B cell (primary cell): ENCODE results near the gene DAP. TPM values are rescaled to one million over a fixed set of nuclear protein-coding genes. Genes with fewer than 3 reads are reported as not detected.

Experiments
- ATAC-seq: fragments of 200-7000 bp; cut with Tn5 transposase; one replicate; pipeline ENCODE4 v1.10.0; 2021; ENCODE audit warnings: low read depth, mild to moderate bottlenecking, moderate number of reproducible peaks, moderate library complexity
- CTCF ChIA-PET: fragments of 350-600 bp; sonication (Branson Sonifier 250); formaldehyde crosslinking; loops from one replicate; lab custom pipeline; 2021; ENCODE audit warnings: antibody characterized with exemption, inconsistent platforms; lab: Charles Lee
- POLR2A ChIA-PET: fragments of 350-600 bp; sonication (Branson Sonifier 250); formaldehyde crosslinking; loops from one replicate; lab custom pipeline; 2021; ENCODE audit warnings: antibody characterized with exemption; lab: Charles Lee
- DNase-seq: peaks from one replicate; pipeline ENCODE4 v3.0.0; 2013
- H2AFZ ChIP-seq: 2 replicates; pipeline ENCODE4 v1.6.1; 2012; ENCODE audit warnings: mild to moderate bottlenecking, low read depth, low read length; ENCODE audit not compliant: insufficient read depth, poor library complexity, severe bottlenecking
- H3K27ac ChIP-seq, 2 donors: 1 replicate in 1 of 2; 2 replicates in 1 of 2; pipeline ENCODE4 v1.5.1; 2012 to 2013; ENCODE audit warnings: low read length in 2 of 2, mild to moderate bottlenecking in 2 of 2, moderate library complexity in 1 of 2
- H3K27me3 ChIP-seq, 4 experiments: fragments of 200-600 bp in 1 of 4; sonication (generic) in 1 of 4; replicated peaks in 1 of 4; 1 replicate in 2 of 4; 2 replicates in 2 of 4; pipeline versions ENCODE4 v1.6.1 to v1.7.0; 2013 to 2016; ENCODE audit warnings: low read length in 3 of 4, mild to moderate bottlenecking in 2 of 4, mixed read lengths in 1 of 4, moderate library complexity in 1 of 4; ENCODE audit not compliant: insufficient read depth in 4 of 4, control insufficient read depth in 3 of 4; ENCODE audit errors: control extremely low read depth in 1 of 4
- H3K36me3 ChIP-seq, 2 experiments: replicated peaks in 1 of 2; 1 replicate in 1 of 2; 2 replicates in 1 of 2; pipeline versions ENCODE4 v1.6.1 to v1.7.1; 2013; ENCODE audit warnings: low read length in 1 of 2; ENCODE audit not compliant: insufficient read depth in 2 of 2, control insufficient read depth in 1 of 2; ENCODE audit errors: control extremely low read depth in 1 of 2, extremely low read depth in 1 of 2
- H3K4me1 ChIP-seq, 2 donors: fragments of 200-600 bp in 1 of 2; sonication (generic) in 1 of 2; 1 replicate in 1 of 2; 2 replicates in 1 of 2; pipeline versions ENCODE4 v1.5.1 to v1.6.1; 2013 to 2017; ENCODE audit warnings: low read length in 2 of 2; ENCODE audit not compliant: control insufficient read depth in 2 of 2, insufficient read depth in 2 of 2
- H3K4me2 ChIP-seq: replicated peaks from 2 replicates; pipeline ENCODE3; 2012; ENCODE audit warnings: mild to moderate bottlenecking, low read depth, low read length; ENCODE audit not compliant: poor library complexity, severe bottlenecking
- H3K4me3 ChIP-seq, 5 experiments: fragments of 200-600 bp in 1 of 5; sonication (generic) in 1 of 5; 1 replicate in 3 of 5; 2 replicates in 2 of 5; pipeline versions ENCODE4 v1.5.1 to v1.7.0; 2011 to 2016; ENCODE audit warnings: low read length in 4 of 5, mild to moderate bottlenecking in 4 of 5, low read depth in 2 of 5, control low read depth in 1 of 5, moderate library complexity in 1 of 5; ENCODE audit not compliant: insufficient read depth in 1 of 5; ENCODE audit errors: control extremely low read depth in 1 of 5, extremely low read depth in 1 of 5
- H3K79me2 ChIP-seq: fragments of 200-600 bp; sonication (generic); one replicate; pipeline ENCODE4 v1.6.0; 2016; ENCODE audit warnings: low read length; ENCODE audit not compliant: control insufficient read depth, insufficient read depth
- H3K9ac ChIP-seq: fragments of 200-600 bp; sonication (generic); 2 replicates; pipeline ENCODE4 v1.6.1; 2017; ENCODE audit warnings: mild to moderate bottlenecking, low read length, moderate library complexity
- H3K9me3 ChIP-seq, 3 donors: one replicate each; pipeline versions ENCODE4 v1.6.1 to v1.7.1; 2013; ENCODE audit warnings: low read length in 2 of 3; ENCODE audit not compliant: control insufficient read depth in 2 of 3, insufficient read depth in 1 of 3; ENCODE audit errors: control extremely low read depth in 1 of 3
- H4K20me1 ChIP-seq: 2 replicates; pipeline ENCODE4 v1.6.0; 2012; ENCODE audit warnings: mild to moderate bottlenecking, low read length; ENCODE audit not compliant: insufficient read depth, control insufficient read depth, poor library complexity, severe bottlenecking
- H3K27ac Mint-ChIP-seq: one replicate; pipeline ENCODE4 v1.8.0; 2021; ENCODE audit warnings: mixed read lengths
- H3K27me3 Mint-ChIP-seq: one replicate; pipeline ENCODE4 v1.8.0; 2021; ENCODE audit warnings: mixed read lengths
- H3K4me1 Mint-ChIP-seq: one replicate; pipeline ENCODE4 v1.8.0; 2021; ENCODE audit warnings: mixed read lengths
- H3K4me3 Mint-ChIP-seq: one replicate; pipeline ENCODE4 v1.8.0; 2021; ENCODE audit warnings: mixed read lengths
- H3K9me3 Mint-ChIP-seq: one replicate; pipeline ENCODE4 v1.8.0; 2022; ENCODE audit warnings: mixed read lengths; ENCODE audit not compliant: insufficient read depth
- EZH2 ChIP-seq: IDR thresholded peaks from 2 replicates; pipeline ENCODE4 v1.6.1; 2012; ENCODE audit warnings: borderline replicate concordance, low read depth, mild to moderate bottlenecking, moderate library complexity, low read length; ENCODE audit not compliant: insufficient read depth, poor library complexity, severe bottlenecking
- WGBS: methylation state at CpG from one replicate; pipeline ENCODE4 v1.1.5; 2013; ENCODE audit warnings: missing lambda C conversion rate; ENCODE audit not compliant: insufficient coverage; 5-methylcytosine and 5-hydroxymethylcytosine counted together
- intact Hi-C: fragments of 100-400 bp; cut with micrococcal nuclease; formaldehyde crosslinking; loops from one replicate; pipeline ENCODE4 v1.10.0; 2022
- polyA plus RNA-seq: library from polyadenylated mRNA; depleted of rRNA; stranded (reverse); fragments of >200 nt; gene quantifications from 2 replicates; pipeline ENCODE4 v1.2.3, GENCODE V29; 2012
- total RNA-seq, 2 donors: library from RNA; stranded (reverse); fragments of 120-200 nt in 1 of 2; gene quantifications; 1 replicate in 1 of 2; 2 replicates in 1 of 2; pipeline versions ENCODE4 v1.2.3 to v1.2.4, GENCODE V29; 2013 to 2022
- TF ChIP-seq, protein P1 (sequence below): fragments of 200-600 bp; IDR thresholded peaks from one replicate; pipeline ENCODE4 v1.8.0; 2022; ENCODE audit warnings: antibody characterized with exemption, mild to moderate bottlenecking

The DAP gene
- total and polyA plus RNA-seq, 2 donors (not counting 1 experiment from before 2014, with no cell fraction given): 42.6 to 49.8 TPM

DNA sequence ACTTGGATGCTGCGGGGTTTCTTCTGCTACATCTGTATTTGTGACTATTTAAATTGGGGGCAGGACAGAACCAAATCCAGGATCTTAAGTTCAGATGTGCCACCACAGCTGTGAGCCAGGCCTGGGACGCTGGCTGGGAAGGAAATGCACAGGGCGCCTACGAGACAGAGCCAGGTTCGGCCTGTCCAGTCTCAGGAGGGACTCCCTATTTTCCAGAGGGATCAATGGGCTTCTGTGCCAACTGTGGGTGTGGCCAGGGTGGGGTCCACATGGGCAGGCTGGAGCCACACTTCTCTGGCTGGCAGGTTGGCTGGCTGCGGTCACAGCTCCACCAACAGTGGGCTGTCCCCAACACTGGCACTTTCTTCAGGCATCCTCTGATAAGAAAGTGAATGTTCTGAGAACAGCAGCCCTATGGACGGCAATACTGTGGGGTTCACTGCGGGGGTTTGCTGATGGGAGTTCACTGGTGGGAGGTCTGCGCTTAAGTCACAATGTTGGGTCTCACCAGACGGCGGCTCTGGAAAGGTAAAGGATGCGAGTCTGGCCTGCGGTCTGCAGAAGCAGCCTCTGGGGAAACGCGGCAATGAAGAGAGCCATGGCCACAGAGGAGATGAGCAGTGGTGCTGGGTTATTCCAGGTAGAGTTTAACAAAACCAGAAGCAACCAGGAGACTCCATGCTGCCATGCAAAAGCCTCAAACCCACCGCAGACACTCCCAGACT, 78.1 kb downstream of the DAP start:
- Histone ChIP-seq H3K9ac (no peak overlapping the region), H3K27me3 (no peaks in the 10 kb centered on the region), H3K79me2 (no peaks in the 10 kb centered on the region), H2AFZ (no peak overlapping the region), H3K4me3 (no peak overlapping the region), H3K4me2 (no peak overlapping the region), H3K36me3 (peaks cover 2 to 55% of the 10 kb centered on the region in 2 experiments), H4K20me1 (peaks cover 6% of the 10 kb centered on the region), H3K27ac (no peak overlapping the region), H3K9me3 (no peaks in the 10 kb centered on the region), H3K4me1 (peaks cover 0 to 5% of the 10 kb centered on the region in 2 donors)
- Mint-ChIP-seq H3K27ac (no peak overlapping the region), H3K27me3 (no peaks in the 10 kb centered on the region), H3K4me3 (no peak overlapping the region), H3K4me1 (peaks cover 14% of the 10 kb centered on the region), H3K9me3 (peaks cover 2% of the 10 kb centered on the region)
- ChIA-PET CTCF (no interaction called here), POLR2A (no interaction called here)
- ATAC-seq (no peak), DNase-seq (no peak)
- intact Hi-C loops: no loop called here
- WGBS: over 99% methylated on average over 15 of the region's 16 CpGs
- TF ChIP-seq, protein P1, sequence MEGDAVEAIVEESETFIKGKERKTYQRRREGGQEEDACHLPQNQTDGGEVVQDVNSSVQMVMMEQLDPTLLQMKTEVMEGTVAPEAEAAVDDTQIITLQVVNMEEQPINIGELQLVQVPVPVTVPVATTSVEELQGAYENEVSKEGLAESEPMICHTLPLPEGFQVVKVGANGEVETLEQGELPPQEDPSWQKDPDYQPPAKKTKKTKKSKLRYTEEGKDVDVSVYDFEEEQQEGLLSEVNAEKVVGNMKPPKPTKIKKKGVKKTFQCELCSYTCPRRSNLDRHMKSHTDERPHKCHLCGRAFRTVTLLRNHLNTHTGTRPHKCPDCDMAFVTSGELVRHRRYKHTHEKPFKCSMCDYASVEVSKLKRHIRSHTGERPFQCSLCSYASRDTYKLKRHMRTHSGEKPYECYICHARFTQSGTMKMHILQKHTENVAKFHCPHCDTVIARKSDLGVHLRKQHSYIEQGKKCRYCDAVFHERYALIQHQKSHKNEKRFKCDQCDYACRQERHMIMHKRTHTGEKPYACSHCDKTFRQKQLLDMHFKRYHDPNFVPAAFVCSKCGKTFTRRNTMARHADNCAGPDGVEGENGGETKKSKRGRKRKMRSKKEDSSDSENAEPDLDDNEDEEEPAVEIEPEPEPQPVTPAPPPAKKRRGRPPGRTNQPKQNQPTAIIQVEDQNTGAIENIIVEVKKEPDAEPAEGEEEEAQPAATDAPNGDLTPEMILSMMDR: no peak
- TF ChIP-seq EZH2: no peak
